ENCODE results near the gene ASIC4. TPM values are rescaled to one million over a fixed set of nuclear protein-coding genes. Genes with fewer than 3 reads are reported as not detected.

Gene ASIC4
- total and polyA plus RNA-seq, 12 donors: 0.15 to 0.43 (median 0.20) TPM; not detected in 7

- no peak overlapping the region for H3K27ac ChIP-seq
- H3K4me1 ChIP-seq: peaks cover 2 to 17% (median 7%) of the 10 kb centered on the region in 9 donors
- no peak for ATAC-seq
- peaks cover 0 to 43% (median 36%) of the 10 kb centered on the region in 7 donors for H3K27me3 ChIP-seq
- intact Hi-C loops (cut with DNase I): loop anchor here in 7 of 10 donors (5.0 kb wide), 3 partner anchors 35 to 75 kb away; partner anchors contain the start of gene GMPPA (in 1 of the 7)
- no peaks in the 10 kb centered on the region for H3K36me3 ChIP-seq
- 85 to 92% methylated on average over 8 of the region's 8 CpGs for WGBS, 2 donors
- H3K9me3 ChIP-seq: no peaks in the 10 kb centered on the region
- no peak overlapping the region for H3K4me3 ChIP-seq
- TF ChIP-seq CTCF (IDR thresholded peaks at IDR 0.05): no peak
- no peak for DNase-seq
Observed at GRCh38 chr2:219532378-219532649, 18.0 kb downstream of the ASIC4 start.

- WGBS, 2 donors: 86 to 89% methylated on average over 6 of the region's 6 CpGs
- H3K4me1 ChIP-seq: peaks cover 5 to 27% (median 17%) of the 10 kb centered on the region in 9 donors
- DNase-seq: no peak
- no peak overlapping the region for H3K4me3 ChIP-seq
- no peak for TF ChIP-seq CTCF (IDR thresholded peaks at IDR 0.05)
- no peak for ATAC-seq
- H3K27me3 ChIP-seq: peaks cover 0 to 27% (median 22%) of the 10 kb centered on the region in 7 donors
- intact Hi-C loops (cut with DNase I): loop anchor here in 7 of 10 donors (5.0 kb wide), 3 partner anchors 37 to 77 kb away; partner anchors contain the start of gene GMPPA (in 1 of the 7)
- peaks cover 0 to 8% (median under 1%) of the 10 kb centered on the region in 9 donors for H3K36me3 ChIP-seq
- H3K9me3 ChIP-seq: no peaks in the 10 kb centered on the region
- H3K27ac ChIP-seq: no peak overlapping the region
Observed at GRCh38 chr2:219533930-219534661, 19.8 kb downstream of the ASIC4 start.

GRCh38 chr2:219536425-219536824 lies 22.1 kb downstream of the ASIC4 start:
- no peak for TF ChIP-seq CTCF (IDR thresholded peaks at IDR 0.05)
- WGBS, 2 donors: 83 to 88% methylated on average over 16 of the region's 16 CpGs
- Histone ChIP-seq H3K4me3 (no peak overlapping the region), H3K27ac (no peak overlapping the region), H3K36me3 (peaks cover 0 to 31% (median 20%) of the 10 kb centered on the region in 9 donors), H3K27me3 (peaks cover 0 to 25% (median 7%) of the 10 kb centered on the region in 7 donors), H3K9me3 (no peaks in the 10 kb centered on the region), H3K4me1 (peaks cover 3 to 21% (median 15%) of the 10 kb centered on the region in 9 donors)
- intact Hi-C loops (cut with DNase I): loop anchor here in 1 of 10 donors (5.0 kb wide), 1 partner anchor 156 kb away; no protein-coding TSS in a partner anchor
- no peak for ATAC-seq
- no peak for DNase-seq

- Histone ChIP-seq H3K9me3 (no peaks in the 10 kb centered on the region), H3K27me3 (peaks cover 0 to 29% (median 8%) of the 10 kb centered on the region in 7 donors), H3K27ac (no peak overlapping the region), H3K36me3 (peaks cover 0 to 32% (median 20%) of the 10 kb centered on the region in 9 donors), H3K4me1 (peaks cover 3 to 27% (median 19%) of the 10 kb centered on the region in 9 donors), H3K4me3 (no peak overlapping the region)
- no peak for TF ChIP-seq CTCF (IDR thresholded peaks at IDR 0.05)
- ATAC-seq: no peak
- intact Hi-C loops (cut with DNase I): loop anchor here in 1 of 10 donors (5.0 kb wide), 1 partner anchor 155 kb away; no protein-coding TSS in a partner anchor
- DNase-seq: no peak
- 48 to 52% methylated on average over 9 of the region's 9 CpGs for WGBS, 2 donors
Observed at GRCh38 chr2:219536967-219537366, 22.7 kb downstream of the ASIC4 start.
